Activated CD4-positive, alpha-beta T cell treated with anti-CD3 and anti-CD28 coated beads for 48 hours (primary cell): Measurements from ENCODE around the gene C2orf42.
A peak's percentile ranks its signal among the peaks of the same experiment; 100 is the strongest.
"Not testable (repeated sequence)": the region's sequence is repeated elsewhere in the genome, so short reads cannot be mapped to it uniquely, and the experiment has no call there.

Experiments
- DNase-seq: peaks from one replicate; pipeline ENCODE4 v3.0.0-alpha.2; 2020

Gene C2orf42

DNA sequence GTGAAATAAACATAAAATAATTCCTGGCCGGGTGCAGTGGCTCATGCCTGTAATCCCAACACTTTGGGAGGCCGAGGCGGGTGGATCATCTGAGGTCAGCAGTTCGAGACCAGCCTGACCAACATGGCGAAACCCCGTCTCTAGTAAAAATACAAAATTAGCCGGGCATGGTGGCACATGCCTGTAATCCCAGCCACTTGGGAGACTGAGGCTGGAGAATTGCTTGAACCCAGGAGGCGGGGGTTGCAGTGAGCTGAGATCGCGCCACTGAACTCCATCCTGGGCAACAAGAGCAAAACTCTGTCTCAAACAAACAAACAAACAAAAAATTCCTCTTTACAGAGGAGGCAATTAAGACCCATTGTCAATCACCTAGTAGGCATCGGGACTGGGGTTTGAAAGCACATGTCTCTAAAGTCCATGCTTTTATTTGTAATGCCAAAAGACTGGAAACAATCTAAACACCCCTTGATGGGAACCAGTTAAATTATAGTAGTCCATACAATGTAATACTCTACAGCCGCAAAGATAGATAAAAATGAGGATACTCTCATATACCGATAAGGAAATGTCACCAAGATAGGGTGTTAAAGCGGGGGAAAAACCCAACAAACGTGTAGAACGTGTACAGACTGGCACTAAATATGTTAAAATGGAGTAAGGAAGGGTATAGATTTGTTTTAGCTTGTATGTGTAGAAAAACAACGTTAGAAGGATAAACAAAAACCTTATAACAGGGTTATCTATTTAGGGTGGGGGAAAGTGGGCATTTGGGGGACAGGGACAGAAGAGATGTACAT, 59.3 kb downstream of the C2orf42 start:
- not testable (repeated sequence) for DNase-seq

DNA sequence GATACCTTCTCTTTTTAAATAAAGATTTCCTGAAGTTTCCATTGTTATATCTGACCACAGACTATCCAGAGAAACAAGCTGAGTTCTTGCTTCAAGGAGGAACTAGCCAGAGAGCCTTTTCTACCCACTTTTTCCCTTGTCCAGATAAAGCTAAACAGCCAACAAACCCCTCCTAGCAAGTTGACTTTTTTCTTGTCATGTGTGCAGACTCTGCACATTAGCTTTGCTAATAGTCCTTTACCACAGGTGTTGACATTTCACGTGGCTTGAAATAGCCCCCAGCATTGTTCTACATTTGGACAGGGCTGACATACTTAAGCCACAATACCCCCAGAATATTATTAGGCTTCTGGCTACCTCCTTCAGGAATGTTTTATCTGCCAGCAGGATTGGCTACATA, 62.8 kb downstream of the C2orf42 start:
- no peak for DNase-seq

DNA sequence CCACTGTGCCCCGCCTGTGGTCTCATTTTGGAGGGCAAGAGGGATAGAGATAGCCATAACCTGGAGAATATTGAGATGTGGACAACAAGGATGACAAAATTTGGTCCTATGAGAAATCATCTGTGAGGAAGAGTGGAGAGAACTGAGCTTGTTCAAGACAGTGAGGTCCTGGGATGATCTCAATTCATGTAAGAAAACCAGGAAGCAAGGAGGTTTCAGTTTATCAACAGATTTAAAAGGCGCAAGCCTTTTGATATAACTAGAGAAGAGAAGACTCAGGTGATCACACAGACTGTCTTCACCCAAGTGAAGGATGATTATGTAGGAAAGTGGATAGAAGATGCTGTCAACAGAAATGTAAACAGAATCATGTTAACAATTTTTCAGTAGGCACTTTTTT, 64.4 kb downstream of the C2orf42 start:
- DNase-seq, result no peak

DNA sequence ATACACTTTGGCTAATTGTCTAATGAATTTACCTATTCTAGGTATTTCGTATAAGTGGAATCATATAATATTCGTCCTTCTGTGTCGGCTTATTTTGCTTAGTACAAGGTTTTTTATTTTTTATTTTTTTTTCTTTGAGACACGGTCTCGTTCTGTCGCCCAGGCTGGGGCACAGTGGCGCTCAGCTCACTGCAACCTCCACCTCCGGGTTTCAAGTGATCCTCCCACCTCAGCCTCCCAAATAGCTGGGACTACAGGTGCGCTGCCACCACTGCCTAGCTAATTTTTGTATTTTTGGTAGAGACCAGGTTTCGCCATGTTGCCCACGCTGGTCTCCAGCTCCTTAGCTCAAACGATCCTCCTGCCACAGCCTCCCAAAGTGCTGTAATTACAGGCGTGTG, 65.3 kb downstream of the C2orf42 start:
- no peak for DNase-seq

DNA sequence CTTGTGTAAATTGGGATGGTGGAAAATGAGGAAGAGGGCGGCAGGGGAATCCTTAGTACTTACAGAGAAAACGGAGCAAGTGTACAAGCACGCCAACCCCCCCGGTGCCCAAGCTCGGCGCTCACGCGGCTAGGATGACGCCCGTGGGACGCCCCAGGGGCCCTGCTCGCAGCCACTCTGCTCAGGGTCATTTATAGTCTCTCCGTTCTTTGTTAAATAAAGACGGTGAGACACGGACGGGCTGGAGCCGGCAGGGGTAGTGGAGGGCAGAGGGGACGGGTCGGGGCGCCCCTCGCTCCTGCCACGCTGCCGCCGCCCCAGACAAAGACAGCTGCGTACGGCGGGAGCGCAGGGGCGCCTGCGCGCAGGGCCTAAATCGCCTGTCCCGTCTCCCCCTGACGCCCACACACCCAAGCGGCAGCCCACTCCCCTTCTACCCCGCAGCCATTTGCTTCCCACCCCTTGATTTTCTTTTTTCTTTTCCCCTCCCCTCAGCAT, 65.8 kb downstream of the C2orf42 start:
- peak; percentile 71 for DNase-seq

DNA sequence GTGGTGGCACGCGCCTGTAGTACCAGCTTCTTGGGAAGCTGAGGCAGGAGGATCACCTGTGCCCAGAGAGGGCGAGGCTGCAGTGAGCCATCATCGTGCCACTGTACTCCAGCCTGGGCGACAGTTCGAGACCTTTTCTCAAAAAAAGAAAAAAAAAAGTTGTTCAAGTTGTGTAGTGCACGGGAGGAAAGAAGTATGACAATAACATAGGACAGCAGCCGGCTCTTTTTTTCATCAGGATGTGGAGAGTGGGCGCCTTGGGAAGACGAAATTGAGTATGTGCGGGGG, 67.0 kb downstream of the C2orf42 start:
- DNase-seq, result no peak

DNA sequence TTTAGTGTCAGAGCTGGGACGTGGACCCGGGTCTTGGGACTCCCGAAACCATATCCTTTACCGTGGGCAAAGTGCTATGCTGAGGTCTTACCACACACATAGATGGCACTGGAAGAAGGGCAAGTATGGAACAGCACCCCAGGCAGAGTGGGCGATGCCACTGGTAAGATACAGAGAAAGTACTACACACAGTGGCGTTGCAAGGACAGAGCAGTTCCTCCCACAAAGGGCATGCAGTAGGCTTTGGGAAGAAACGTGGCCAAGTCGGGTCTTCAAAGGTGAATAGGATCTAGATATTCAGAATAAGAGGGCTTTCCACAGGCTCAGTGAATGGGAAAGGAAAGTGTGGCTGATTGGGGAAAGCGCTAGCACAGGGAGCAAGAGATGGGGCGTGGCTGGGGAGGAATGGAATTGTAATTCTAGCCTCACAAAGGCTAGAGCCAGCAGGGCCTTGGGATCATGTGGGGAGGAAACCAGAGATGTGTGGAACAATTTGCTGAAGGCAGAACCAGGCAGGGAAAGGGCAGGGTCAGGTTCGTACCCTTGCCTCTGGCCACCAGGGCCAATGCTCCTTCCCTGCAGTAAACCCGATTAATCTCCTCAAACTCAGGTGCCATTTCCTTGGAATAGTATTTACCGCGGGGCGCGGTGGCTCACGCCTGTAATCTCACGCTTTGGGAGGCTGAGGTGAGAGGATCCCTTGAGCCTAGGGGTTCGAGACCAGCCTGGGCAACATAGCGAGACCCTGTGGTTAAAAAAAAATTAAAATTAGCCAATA, 67.6 kb downstream of the C2orf42 start:
- DNase-seq, result no peak

DNA sequence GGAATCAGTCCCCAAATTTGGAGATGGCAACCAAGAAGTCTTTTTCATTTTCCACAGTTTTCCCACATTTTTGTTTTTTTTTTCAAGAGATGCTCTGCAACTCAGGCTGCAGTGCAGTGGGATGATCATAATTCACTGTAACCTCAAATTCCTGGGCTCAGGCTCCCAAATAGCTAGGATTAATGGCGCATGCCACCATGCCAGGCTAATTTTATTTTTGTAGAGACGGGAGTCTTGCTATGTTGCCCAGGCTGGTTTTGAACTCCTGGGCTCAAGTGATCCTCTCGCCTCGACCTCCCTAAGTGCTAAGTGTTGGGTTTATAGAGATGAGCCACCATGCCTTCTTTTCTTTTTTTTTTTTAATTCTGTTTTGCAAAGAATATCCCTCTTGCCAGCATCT, 68.3 kb downstream of the C2orf42 start:
- no peak for DNase-seq

DNA sequence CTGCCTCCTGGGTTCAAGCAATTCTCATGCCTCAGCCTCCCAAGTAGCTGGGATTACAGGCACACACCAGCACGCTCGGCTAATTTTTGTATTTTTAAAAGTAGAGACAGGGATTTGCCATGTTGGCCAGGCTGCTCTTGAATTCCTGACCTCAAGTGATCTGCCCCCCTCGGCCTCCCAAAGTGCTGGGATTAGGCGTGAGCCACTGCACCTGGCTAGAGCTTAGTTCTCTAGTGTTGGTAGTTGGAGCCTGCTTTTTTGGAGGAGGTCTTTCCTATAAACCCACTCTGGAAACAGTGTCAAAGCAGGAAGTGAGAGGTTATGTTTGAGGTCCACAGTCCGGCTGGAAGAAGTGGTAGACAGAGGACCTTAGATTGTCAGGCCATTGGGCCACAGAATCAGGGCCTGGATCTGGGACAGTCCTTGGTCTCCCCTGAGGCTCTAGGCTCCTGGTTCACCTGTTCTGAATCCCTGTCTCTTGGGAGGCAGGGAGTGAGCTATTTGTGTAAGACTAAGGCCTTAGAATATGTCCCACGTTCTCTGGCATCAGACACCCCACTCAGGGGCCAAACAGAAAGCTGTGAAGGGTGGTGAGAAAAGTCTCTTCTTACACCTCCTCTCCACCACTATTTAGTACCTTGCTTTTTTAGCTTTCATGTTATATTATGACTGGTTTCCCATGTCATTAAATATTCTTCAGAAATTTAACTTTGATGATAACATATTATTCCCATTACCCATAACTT, 69.0 kb downstream of the C2orf42 start:
- DNase-seq, result no peak

DNA sequence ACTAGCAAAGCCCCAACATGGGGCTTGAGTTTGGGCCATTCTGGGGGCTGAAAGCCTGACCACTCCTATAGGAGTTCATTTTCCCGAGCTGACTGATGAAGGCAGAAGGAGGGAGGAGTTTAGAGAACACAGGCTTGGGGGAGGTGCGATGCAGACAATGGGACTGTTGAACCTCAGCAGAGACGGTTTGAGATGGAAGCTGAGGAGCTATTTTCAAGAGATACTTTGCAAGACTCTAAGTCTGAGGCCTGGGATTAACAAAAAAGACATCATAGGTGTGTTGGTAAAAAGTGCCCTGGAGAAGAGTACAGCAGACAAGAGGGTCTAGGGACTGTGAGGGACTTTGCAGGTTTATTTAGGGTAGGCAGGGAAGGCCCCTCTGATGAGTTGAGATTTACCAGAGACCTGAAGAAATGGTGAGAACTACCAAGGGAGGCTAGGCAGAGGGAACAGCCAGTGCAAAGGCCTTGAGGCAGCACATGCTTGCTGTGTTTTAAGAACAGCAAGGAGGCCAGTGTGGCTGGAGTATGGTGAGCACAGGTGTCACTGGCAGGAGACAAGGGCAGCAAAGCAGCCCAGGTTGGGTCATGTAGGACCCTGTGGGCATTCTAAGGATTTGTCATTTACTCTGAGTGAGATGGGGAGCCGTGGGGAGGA, 71.9 kb downstream of the C2orf42 start:
- DNase-seq, result no peak

DNA sequence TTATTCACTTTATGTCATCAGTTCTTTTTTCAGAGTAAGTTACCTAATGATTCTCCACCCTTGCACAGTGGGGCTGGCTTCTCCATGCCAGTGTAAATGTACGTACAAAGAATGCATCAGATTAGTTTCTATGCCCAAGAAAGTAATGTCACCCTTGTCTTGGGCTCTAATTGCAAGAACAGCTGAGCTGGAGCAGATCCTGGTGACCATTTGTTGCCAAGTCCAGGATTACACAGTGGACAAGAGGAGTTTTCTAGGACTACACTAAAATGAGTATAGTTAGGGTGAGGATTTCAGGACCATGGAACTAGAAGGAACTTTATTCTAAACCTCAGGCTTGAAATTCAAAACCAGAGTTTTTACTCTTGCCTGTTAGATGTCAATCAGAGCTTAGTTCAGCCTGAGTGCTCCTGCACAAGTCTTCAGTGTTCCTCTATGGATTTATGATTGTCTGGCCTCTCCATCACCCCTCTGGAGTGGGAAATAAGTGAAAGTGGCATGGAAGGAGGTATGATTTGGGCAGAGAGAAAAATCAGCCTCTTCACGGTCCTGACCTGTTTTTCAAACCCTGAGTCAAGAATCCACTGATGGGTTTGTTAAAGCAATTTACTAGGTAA, 73.8 kb downstream of the C2orf42 start:
- DNase-seq, result no peak

DNA sequence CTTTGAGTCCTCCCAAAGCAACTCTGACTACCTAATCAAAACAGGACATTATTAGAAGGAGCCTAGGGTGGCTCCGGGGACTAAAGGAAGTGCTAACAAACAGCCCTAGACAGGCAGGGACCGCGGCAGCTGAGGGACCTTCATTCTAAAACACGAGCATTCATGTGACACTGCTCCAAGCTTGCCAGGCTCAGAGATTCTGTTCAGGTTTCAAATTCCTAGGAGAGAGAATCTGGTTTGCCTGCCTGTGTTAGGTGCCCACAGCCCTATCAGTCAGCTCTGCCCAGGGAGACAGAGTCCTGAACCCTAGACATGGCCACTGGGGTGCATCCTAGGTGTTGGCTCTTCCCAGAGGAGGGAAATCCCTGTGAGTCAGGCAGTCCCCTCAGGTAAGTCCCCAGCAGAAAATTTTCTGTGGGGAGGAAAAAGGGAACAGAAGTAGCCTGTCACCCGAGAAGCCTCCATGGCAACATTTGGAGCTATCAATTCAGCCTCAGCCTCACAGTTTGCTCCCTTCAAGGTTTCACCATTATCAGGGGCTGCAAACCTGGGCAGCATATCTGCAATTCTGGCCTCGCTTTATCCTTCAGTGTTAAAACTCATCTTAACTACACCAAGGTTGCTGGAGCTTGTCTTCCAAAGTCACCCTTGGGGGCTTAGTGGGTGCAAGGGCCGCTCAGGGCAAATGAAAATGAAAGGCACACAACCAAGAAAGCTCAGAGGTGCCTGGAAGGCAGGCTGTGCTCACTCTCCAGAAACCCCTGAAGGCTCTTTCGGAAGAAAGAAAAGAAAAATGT, 75.0 kb downstream of the C2orf42 start:
- DNase-seq, result no peak

DNA sequence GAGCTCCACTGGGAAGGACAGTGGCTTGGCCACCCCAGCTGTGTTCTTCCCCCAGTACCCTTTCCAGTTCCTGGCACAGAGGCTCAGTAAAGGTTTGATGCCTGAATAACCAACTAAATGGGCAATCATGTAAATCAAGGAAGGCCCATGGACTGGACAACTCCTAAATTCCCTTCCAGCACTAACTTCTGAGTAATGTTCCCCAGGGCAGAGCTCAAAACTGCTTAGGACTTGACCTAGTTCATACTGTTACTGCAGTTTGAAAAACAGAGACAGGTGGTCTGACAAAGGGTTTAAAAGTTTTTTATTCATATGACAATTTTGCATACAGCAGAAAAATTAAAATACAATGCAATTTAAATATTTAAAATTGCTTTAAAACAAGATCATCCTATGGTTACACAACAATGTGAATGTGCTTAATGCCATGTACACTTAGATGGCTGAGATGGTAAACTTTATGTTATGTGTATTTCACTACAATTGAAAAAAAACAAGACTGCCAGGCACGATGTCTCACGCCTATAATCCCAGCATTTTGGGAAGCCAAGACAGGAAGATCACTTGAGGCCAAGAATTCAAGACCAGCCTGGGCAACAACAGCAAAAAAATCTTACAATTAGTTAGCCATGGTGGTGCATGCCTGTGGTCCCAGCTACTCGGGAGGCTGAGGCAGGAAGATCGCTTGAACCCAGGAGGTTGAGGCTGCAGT, 77.3 kb downstream of the C2orf42 start:
- no peak for DNase-seq

DNA sequence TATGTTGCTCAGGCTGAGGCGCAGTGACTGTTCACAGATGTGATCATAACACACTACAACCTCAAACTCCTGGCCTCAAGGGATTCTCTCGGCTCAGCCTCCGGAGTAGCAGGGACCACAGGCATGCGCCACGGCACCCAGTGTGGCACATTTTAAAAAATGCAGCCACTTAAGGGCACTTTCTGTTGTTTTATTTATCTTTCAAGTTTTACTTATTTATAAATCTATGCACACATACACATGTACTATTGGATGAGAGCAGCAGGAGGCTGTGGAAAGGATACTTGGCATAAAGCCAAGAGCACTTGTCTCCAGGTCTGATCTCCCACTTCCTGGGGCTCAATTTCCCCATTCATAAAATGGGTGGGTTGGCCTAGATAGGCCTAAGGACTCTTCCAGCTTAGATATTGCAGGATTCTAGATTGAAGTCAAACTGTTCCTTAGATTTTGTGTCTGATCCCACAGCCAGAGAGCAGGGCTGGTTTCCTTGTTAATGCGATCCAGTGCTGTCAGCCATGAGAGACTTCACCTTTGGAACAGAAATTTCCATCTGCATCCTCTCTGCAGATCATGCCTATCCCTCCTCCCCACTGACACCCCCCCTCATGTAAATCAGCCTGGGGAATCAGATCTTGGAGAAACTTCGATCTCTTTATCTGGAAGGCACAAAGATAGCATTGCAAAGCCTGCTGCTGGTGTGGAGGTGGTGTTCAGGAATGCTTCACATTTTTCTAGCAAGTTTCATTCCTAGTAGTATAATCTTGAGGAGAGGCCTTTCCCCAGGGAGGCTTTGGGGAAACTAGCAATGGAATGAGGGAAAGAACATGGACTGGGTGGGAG, 78.8 kb downstream of the C2orf42 start:
- DNase-seq, result no peak

DNA sequence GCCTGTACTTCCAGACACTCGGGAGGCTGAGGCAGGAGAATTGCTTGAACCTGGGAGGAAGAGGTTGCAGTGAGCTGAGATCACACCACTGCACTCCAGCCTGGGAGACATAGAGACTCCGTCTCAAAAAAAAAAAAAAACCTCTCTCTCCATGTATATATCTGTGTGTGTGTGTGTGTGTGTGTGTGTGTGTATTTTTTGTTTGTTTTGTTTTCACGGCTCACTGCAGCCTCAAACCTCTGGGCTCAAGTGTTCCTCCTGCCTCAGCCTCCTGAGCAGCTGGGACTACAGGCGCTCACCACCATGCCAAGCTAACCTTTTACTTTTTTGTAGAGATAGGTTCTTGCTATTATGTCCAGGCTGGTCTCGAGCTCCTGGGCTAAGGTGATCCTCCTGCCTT, 80.4 kb downstream of the C2orf42 start:
- DNase-seq, result not testable (repeated sequence)

DNA sequence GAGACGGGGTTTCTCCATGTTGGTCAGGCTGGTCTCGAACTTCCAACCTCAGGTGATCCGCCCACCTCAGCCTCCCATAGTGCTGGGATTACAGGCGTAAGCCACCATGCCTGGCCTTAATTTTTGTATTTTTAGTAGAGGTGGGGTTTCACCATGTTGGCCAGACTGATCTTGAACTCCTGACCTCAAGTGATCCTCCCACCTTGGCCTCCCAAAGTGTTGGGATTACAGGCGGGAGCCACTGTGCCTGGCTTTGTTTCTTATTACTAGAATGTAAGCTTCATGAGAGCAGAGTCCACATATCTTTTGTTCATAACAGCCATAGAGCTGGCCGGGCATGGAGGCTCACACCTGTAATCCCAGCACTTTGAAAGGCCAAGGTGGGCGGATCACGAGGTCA, 84.7 kb downstream of the C2orf42 start:
- DNase-seq, result not testable (repeated sequence)

DNA sequence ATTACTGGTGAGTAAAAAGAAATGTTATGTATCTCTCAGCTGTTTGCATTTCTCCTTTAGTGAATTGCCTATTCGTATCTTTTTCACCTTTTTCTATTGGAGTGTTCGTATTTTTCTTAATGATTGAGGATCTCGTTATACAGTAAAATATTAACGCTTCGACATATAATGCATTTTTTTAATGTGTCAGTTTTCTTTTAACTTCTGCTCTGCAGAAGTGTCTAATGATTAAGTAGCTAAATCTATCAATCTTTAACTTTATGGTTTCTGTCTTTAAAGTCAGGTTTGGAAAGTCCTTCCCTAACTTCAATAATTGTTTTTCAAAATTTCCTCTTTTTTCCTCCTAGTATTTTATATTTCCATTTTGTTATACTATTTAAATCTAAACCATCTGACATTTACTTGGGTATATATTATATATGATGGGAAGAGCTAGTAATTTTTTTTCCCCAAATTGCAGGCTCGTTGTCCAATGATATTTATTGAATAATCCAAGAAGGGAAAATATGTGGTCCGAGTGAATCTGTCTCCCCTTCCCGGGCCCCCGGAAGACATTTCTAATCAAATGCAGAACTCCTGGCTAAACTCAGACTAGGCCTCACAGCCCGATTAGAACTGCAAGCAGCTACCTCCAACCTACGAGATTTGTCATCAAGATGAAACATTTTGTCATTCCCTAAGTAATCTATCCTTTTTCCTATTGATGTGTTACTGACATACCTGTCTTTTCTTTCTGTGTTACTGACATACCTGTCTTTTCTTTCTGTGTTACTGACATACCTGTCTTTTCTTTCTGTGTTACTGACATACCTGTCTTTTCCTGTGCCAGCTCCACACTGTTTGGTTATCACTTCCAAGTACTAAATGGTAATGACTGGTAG, 86.3 kb downstream of the C2orf42 start:
- DNase-seq, result peak; percentile 71

DNA sequence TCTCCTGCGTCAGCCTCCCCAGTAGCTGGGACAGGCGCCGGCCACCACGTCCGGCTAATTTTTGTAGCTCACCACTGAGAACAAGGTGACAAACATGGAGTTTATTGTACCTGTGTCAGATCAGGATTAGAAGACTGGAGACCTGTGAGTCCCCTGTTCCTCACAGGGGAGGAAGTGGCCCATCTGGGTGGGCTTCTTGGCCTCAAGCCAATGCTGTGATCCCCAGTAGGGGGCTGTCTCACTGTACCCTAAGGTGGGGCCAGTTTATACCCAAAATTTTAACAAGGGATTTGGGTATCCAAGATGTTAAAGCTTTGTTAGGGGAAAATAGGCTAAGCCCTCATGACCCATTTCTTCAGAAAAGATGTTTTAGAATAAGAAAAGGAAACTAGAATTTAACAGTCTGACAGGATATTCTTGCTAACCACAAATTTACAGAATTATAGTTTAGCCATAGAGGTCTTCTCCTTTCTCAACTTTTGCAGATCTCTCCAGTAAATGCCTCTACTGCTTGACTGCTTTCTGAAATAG, 87.2 kb downstream of the C2orf42 start:
- no peak for DNase-seq
